Measurements from ENCODE around the gene OR2T11. TPM values are rescaled to one million over a fixed set of nuclear protein-coding genes. Genes with fewer than 3 reads are reported as not detected.

OR2T11 gene
- total RNA-seq, 1 experiment from 2014 or later = not detected

DNA sequence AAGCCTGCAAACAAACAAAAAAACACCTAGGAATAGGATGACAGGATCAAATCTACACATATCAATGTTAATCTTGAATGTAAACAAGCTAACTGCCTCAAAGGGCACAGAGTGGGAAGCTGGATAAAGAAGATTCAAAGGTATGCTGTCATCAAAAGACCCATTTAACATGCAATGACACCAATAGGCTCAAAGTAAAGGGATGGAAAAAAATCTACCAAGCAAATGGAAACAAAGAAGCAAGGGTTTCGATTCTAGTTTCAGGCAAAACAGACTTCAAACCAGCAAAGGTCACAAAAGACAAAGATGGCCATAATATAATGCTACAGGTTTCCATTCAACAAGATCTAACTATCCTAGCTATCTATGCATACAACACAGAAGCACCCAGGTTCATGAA is 21.1 kb downstream of the OR2T11 start:
- intact Hi-C loops (cut with micrococcal nuclease; ENCODE audit: unreplicated experiment) = no loop called here
- H3K4me1 ChIP-seq (replicated peaks; ENCODE audit: insufficient read depth) = no peaks in the 10 kb centered on the region
- CTCF ChIA-PET = no interaction called here

DNA sequence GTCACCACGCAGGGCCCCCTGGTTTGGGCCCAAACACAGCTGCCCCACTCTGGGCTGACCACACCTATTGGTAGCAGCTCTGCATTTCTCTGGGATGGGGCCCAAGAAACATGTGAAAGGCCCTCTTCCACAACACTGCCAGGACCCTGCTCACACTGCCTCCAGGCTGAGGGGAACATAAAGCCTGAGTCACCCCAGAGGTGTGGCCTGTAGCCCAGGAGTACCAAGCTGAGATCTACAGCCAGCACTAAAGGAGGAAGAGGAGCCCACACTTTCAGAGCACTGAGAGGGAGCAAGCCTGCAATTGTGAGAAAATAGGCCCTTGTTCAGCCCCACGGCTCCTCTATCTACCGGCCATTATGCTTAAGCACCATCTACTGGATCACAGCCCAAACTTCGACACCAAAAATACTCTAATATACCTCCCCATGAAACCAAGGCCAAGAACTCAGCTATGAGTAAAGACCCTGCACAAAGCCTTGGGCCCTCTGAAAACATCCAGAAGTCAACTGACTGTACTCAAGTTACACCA is 22.9 kb downstream of the OR2T11 start:
- H3K27ac ChIP-seq = no peak overlapping the region
- ChIA-PET CTCF (no interaction called here), POLR2A (ENCODE audit: unreplicated experiment) (no interaction called here)
- H3K79me2 ChIP-seq (ENCODE audit: low read depth) = no peaks in the 10 kb centered on the region
- H3K4me2 ChIP-seq = no peak overlapping the region
- H3K4me1 ChIP-seq (replicated peaks; ENCODE audit: insufficient read depth) = no peaks in the 10 kb centered on the region
- no peaks in the 10 kb centered on the region for H3K9me2 ChIP-seq (ENCODE audit: insufficient read depth)
- H3K36me3 ChIP-seq (ENCODE audit: low read depth) = no peaks in the 10 kb centered on the region
- TF ChIP-seq, protein P1, sequence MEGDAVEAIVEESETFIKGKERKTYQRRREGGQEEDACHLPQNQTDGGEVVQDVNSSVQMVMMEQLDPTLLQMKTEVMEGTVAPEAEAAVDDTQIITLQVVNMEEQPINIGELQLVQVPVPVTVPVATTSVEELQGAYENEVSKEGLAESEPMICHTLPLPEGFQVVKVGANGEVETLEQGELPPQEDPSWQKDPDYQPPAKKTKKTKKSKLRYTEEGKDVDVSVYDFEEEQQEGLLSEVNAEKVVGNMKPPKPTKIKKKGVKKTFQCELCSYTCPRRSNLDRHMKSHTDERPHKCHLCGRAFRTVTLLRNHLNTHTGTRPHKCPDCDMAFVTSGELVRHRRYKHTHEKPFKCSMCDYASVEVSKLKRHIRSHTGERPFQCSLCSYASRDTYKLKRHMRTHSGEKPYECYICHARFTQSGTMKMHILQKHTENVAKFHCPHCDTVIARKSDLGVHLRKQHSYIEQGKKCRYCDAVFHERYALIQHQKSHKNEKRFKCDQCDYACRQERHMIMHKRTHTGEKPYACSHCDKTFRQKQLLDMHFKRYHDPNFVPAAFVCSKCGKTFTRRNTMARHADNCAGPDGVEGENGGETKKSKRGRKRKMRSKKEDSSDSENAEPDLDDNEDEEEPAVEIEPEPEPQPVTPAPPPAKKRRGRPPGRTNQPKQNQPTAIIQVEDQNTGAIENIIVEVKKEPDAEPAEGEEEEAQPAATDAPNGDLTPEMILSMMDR (conservative IDR thresholded peaks at IDR 0.05) = no peak
- TF ChIP-seq EZH2 (IDR thresholded peaks at IDR 0.05; ENCODE audit: low read depth) = no peak
- H3K4me3 ChIP-seq = no peak overlapping the region
- no peaks in the 10 kb centered on the region for H3F3A ChIP-seq (ENCODE audit: insufficient read depth, low read depth)
- intact Hi-C loops (cut with micrococcal nuclease; ENCODE audit: unreplicated experiment) = no loop called here
- H3K9me3 ChIP-seq (ENCODE audit: insufficient read depth, low read depth) = no peaks in the 10 kb centered on the region
- H3K27me3 ChIP-seq (ENCODE audit: insufficient read depth, low read depth) = no peaks in the 10 kb centered on the region
- H2AFZ ChIP-seq = no peak overlapping the region
- no TSS peak for BruUV-seq (replicated peaks)
- H4K20me1 ChIP-seq (ENCODE audit: insufficient read depth) = no peaks in the 10 kb centered on the region
- DNase-seq = no peak

More for the DNA sequence above, 21.1 kb downstream of the OR2T11 start:
- POLR2A ChIA-PET (ENCODE audit: unreplicated experiment) = no interaction called here
- Histone ChIP-seq H3F3A (ENCODE audit: insufficient read depth, low read depth) (no peaks in the 10 kb centered on the region), H3K4me2 (no peak overlapping the region), H3K36me3 (ENCODE audit: low read depth) (no peaks in the 10 kb centered on the region), H3K27me3 (ENCODE audit: insufficient read depth, low read depth) (no peaks in the 10 kb centered on the region), H2AFZ (no peak overlapping the region), H4K20me1 (ENCODE audit: insufficient read depth) (no peaks in the 10 kb centered on the region), H3K79me2 (ENCODE audit: low read depth) (no peaks in the 10 kb centered on the region), H3K4me3 (no peak overlapping the region), H3K9me2 (ENCODE audit: insufficient read depth) (no peaks in the 10 kb centered on the region), H3K27ac (no peak overlapping the region), H3K9me3 (ENCODE audit: insufficient read depth, low read depth) (no peaks in the 10 kb centered on the region)
- BruUV-seq (replicated peaks) = no TSS peak
- no peak for DNase-seq
- TF ChIP-seq, protein P1 (conservative IDR thresholded peaks at IDR 0.05) = no peak

DNA sequence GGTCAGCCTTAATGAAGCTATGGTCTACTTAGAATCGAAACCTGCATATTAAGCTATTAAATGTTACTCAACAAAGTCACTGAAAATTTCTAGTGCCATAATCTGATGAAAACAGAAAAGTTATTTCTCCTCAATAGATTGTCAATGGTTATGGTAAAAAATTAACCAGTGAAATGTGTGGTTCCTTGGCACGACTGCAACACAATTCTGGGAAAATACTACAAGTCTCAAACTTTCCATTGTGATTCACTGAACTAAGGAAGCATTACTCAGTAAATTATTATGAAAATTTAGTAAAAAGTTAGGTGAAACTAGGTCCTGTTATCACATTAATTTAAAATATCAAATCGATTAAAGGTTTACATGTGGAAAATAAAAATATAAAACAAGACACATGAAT is 24.6 kb downstream of the OR2T11 start:
- H3K79me2 ChIP-seq (ENCODE audit: low read depth) = no peaks in the 10 kb centered on the region
- H3K36me3 ChIP-seq (ENCODE audit: low read depth) = no peaks in the 10 kb centered on the region
- CTCF ChIA-PET = no interaction called here
- no peaks in the 10 kb centered on the region for H3K9me2 ChIP-seq (ENCODE audit: insufficient read depth)
- POLR2A ChIA-PET (ENCODE audit: unreplicated experiment) = no interaction called here
- no peak overlapping the region for H3K4me3 ChIP-seq
- intact Hi-C loops (cut with micrococcal nuclease; ENCODE audit: unreplicated experiment) = no loop called here
- no peaks in the 10 kb centered on the region for H3K9me3 ChIP-seq (ENCODE audit: insufficient read depth, low read depth)
- no peak overlapping the region for H2AFZ ChIP-seq
- no peak for DNase-seq
- no peaks in the 10 kb centered on the region for H3K4me1 ChIP-seq (replicated peaks; ENCODE audit: insufficient read depth)
- no peaks in the 10 kb centered on the region for H3K27me3 ChIP-seq (ENCODE audit: insufficient read depth, low read depth)
- no peaks in the 10 kb centered on the region for H3F3A ChIP-seq (ENCODE audit: insufficient read depth, low read depth)
- no peaks in the 10 kb centered on the region for H4K20me1 ChIP-seq (ENCODE audit: insufficient read depth)
- no TSS peak for BruUV-seq (replicated peaks)
- no peak for TF ChIP-seq EZH2 (IDR thresholded peaks at IDR 0.05; ENCODE audit: low read depth)
- TF ChIP-seq, protein P1 (conservative IDR thresholded peaks at IDR 0.05) = no peak
- no peak overlapping the region for H3K4me2 ChIP-seq
- no peak overlapping the region for H3K27ac ChIP-seq

Measured in PC-9 (cell line).